Cardiac ventricle fibroblast (primary cell): ENCODE data around the gene SERF2. TPM values are rescaled to one million over a fixed set of nuclear protein-coding genes. Genes with fewer than 3 reads are reported as not detected.

Source experiments
- total RNA-seq: library from RNA; depleted of rRNA; stranded (reverse); fragments of >200 nt; gene quantifications from 2 replicates; pipeline ENCODE4 v1.2.3, GENCODE V29; 2015

Gene SERF2
- total RNA-seq, result 1,535 and 1,868 TPM in 2 replicates

GRCh38 chr15:43791993-43792760 is at the start of gene SERF2:
Gene SERF2 (plus strand): TSS chr15:43792320. CDS start chr15:43792377, 57 bp downstream.

GRCh38 chr15:43746245-43746902 is 45.7 kb upstream of the SERF2 start, which contains the start of gene PDIA3:
Gene PDIA3 (plus strand): TSS chr15:43746438. CDS start chr15:43746540, 102 bp downstream.

GRCh38 chr15:43776718-43777266 is 15.3 kb upstream of the SERF2 start, which contains the start of gene ELL3:
Gene ELL3 (minus strand): TSS chr15:43776966. CDS start chr15:43776901, 65 bp downstream.

GRCh38 chr15:43799945-43800285 is 7.8 kb downstream of the SERF2 start, which contains the start of gene SERINC4:
Gene SERINC4 (minus strand): TSS chr15:43800220. CDS start chr15:43799986, 234 bp downstream.

GRCh38 chr15:43800286-43801141 is 8.4 kb downstream of the SERF2 start, which contains the start of gene HYPK:
Gene HYPK (plus strand): TSS chr15:43800599. CDS start chr15:43800623, 24 bp downstream.

GRCh38 chr15:43824302-43825246 is 32.5 kb downstream of the SERF2 start, which contains the start of gene MFAP1:
Gene MFAP1 (minus strand): TSS chr15:43824690. CDS start chr15:43824569, 121 bp downstream.

GRCh38 chr15:43826508-43827341 is 34.6 kb downstream of the SERF2 start, which contains the start of gene WDR76:
Gene WDR76 (plus strand): TSS chr15:43827002. CDS start chr15:43827033, 31 bp downstream.

Other genes with a start within 250 kb of the SERF2 start
- 3.3 and 3.8 TPM in 2 replicates for gene PPIP5K1, start 202.1 kb upstream of the SERF2 start, total RNA-seq
- gene CKMT1B, start 198.3 kb upstream of the SERF2 start, total RNA-seq, result 0.39 TPM in 1 of 2 replicates, not detected in the other
- gene STRC, start 173.5 kb upstream of the SERF2 start, total RNA-seq, result not detected in 2 replicates
- gene CATSPER2, start 143.5 kb upstream of the SERF2 start, total RNA-seq, result 0.19 TPM in 1 of 2 replicates, not detected in the other
- gene CKMT1A, start 98.5 kb upstream of the SERF2 start, total RNA-seq, result 0.06 TPM in 1 of 2 replicates, not detected in the other
- 310 and 311 TPM in 2 replicates for gene PDIA3, start 45.9 kb upstream of the SERF2 start, total RNA-seq
- 0.37 and 1.3 TPM in 2 replicates for gene ELL3, start 15.4 kb upstream of the SERF2 start, total RNA-seq
- not detected in 2 replicates for gene SERINC4, start 7.9 kb downstream of the SERF2 start, total RNA-seq
- 5.9 and 14.2 TPM in 2 replicates for gene HYPK, start 8.3 kb downstream of the SERF2 start, total RNA-seq
- 16.2 and 16.8 TPM in 2 replicates for gene MFAP1, start 32.4 kb downstream of the SERF2 start, total RNA-seq
- gene WDR76, start 34.7 kb downstream of the SERF2 start, total RNA-seq, result 2.9 and 5.9 TPM in 2 replicates